HG03342 (cell line): ENCODE measurements around the gene MAD1L1.
"Not testable (repeated sequence)": the region's sequence is repeated elsewhere in the genome, so short reads cannot be mapped to it uniquely, and the experiment has no call there.

ENCODE experiments used
- ATAC-seq: cut with Tn5 transposase; IDR thresholded peaks from one replicate; pipeline ENCODE4 v1.9.1; 2021; ENCODE audit warnings: mild to moderate bottlenecking, moderate library complexity; ENCODE audit not compliant: unreplicated experiment

Gene MAD1L1

DNA sequence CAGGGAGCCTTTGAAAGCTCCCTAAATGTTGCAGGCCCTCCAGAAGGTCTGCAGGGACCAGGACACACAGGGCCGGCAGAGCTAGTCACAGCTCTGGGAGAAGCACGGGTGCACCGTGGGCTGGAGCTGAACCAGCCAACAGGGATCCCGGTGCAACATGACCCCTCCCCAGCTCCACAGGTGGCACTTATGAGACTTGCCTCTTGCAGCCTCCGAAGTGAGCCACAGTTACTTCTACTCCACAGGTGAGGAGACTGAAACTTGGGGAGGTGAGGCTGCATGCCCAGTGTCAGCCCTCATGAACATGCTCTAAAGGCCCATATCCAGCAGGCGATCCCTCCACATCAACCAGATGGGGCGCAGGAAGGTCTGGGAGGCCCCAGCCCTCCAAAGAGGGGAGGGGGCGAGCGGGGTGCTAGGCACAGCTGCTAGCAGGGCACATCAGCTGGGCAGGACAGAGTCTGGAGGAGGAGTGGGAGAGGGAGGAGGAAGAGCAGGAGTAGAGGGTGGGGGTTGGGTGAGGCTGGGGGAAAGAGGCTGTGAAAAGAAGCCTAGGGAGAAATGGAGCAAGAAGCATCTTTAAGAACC lies 338.3 kb downstream of the MAD1L1 start:
- ATAC-seq = no peak

DNA sequence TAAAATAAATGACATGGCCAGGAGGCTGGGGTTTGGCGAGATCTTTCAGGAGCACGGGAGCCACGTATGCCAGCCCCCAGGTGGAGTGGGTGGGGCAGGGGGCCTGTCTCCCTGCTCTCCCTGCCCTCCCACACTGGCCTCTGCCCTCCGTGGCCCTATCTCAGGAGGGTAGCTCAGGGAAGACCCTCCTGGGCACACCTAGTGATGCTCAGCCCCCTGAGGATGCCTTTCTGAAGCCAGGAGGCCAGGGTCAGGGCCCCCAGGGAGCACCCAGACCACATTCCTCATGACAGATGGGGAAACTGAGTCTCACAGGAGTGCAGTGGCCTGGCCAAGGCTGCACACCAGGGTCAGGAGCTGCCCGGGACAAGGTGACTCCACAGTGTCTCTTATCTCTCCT lies 339.3 kb downstream of the MAD1L1 start:
- ATAC-seq = no peak

DNA sequence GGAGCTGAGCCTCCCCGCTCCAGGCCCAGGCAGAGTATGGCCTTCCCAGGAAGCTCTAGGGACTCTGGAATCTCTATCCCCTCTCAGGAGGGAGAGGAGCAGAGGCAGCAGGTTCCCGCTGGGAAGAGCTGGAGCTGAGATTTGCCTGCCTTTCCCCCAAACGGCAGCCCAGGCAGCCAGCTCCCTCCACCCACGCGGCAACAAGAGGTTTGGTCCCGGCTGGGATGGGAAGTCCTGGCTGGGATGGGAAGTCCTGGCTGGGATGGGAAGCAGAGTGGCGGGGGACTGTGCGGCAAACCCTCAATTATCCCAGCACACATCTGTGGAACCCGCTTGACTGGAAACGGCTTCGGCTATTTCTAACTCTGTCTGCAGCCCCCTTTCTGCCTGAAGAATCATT lies 339.7 kb downstream of the MAD1L1 start:
- ATAC-seq = no peak

DNA sequence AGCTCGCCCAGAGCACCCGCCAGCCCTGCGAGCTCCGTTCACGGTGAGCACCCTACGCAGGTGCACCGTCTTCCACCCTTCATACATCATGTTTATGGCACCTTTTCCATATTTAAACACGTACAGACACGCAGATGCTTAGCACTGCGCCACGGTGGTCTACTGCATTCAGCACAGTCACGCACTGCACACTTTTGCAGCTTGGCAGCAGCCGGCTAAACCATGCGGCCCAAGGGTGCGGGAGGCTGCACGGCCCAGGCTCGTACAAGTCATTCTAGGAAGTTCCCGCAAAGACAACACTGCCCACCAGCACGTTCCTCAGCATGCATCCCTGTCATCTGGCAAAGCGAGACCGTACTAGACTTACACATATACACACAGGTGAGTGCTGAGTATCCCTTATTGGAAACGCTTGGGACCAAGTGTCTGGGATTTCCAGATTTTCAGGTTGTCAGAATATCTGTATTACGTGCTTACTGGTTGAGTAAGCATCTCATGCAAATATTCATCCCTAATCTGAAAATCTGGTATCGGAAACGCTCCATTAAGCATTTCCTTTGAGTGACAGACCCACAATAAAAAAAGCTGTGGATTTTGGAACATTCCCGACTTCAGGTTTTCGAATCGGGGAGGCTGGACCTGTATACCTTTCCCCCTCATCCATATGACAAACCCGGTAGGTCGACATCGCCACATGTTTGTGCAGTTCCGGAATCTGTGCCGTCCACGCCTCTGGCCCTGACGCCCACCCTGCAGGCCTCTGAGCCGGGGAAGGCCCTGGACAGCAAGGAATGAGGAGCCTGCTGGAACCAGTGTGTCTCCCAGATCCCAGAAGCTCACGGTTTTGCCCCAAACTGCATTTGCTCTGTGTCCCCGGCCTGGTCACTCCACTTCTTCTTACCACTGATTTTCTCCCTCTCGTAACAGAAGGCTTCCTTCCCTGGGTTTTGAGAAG lies 340.5 kb downstream of the MAD1L1 start:
- ATAC-seq = no peak

DNA sequence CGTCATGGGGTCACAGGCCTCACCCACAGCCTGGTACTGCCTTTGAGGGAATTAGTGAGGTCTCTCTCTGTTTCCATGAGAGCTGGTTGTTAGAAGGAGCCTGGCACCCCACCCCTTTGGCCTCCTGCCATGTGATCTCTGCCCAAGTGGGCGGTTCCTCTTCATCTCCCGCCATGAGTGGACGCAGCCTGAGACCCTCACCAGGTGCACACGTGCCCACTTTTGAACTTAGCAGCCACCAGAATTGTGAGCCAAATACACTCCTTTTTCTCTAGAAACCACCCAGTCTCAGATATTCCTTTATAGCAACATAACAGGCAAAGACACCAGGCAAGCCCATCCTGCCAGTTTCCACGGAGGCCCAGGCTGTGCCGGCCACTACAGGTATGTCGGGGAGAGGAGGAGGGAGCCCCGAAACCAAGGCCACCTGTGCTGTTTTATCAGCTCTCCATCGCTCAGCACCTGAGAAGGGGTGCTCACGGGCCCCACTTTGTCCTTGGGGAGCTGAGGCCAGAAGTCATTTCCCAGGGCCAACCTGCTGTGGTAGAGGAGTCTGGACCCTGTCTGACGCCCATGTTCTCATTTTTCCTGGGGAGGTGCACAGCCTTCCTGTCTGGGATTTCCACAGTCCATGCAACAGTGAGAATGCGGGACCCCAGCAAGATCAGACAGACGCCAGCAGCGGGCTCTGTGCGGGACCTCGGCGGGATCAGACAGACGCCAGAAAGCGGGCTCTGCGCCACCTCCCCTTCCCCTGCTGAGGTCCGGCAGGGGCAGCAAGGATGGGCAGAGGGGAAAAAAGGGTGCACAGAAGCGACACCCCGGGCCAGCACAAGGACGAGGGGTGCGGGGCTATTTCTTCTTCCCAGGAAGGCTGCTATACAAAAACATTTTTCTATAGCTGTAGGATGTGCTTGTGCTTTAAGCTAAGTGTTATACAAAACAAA lies 342.2 kb downstream of the MAD1L1 start:
- ATAC-seq = no peak

DNA sequence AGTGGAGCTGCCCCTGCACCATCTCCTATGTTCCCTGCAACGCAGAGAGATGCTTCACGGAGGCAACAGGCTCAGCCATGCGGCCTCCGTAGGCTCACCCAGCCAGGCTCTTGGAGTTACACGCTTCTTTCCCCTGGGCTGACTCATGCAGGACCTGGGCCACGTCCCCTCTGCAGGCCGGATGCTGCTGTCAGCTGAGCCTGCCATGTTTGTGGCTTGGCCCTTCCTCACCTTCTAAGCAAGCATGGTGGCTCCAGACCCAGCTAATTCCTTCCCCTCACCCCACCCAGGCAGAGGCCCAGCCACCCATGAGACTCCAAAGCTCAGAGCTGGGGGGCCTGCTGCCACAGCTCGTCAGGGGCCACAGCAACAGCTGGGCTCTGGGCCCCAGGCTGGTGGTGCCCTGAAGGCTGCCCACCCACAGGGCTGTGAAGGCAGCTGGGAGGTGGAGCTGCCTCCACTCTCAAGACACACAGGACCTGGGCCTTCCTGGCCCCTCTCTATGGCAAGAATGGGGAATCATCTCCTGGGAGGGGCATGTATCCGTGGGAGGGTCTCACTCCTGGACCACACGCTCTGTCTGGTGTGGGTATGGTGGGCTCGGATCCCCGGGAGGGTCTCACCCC lies 343.1 kb downstream of the MAD1L1 start:
- no peak for ATAC-seq

DNA sequence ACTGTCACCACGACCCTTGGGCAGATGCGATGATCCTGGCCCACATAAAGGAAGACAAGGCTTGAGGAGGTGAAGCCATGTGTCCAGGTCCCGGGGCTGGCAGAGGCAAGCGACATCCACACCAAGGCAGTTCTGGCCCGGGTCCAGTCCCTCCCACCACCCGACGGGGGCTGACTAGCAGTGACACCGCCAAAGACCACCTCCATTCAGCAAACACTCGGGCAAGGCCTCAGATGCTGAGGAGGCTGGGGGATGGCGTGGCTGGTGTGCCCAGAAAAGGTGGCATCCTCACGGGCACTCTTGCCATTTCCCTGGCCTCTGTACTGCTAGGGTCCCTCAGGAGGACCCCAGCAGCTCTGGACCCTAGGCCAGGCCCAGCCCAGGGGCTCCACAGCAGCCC lies 343.7 kb downstream of the MAD1L1 start:
- ATAC-seq = no peak

DNA sequence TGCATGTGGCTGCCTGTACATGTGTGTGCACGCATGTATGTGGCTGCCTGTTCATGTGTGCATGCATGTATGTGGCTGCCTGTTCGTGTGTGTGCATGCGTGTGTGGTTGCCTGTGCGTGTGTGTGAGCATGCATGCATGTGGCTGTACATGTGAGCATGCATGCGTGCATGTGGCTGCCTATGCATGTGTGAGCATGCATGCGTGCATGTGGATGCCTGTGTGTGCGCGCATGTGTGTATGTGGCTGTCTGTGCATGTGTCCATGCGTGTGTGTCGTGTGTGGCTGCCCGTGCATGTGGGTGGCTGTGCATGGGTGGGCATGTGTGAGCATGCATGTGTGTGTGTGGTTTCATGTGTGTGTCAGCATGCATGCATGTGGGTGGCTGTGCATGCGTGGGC lies 344.3 kb downstream of the MAD1L1 start:
- ATAC-seq = no peak

DNA sequence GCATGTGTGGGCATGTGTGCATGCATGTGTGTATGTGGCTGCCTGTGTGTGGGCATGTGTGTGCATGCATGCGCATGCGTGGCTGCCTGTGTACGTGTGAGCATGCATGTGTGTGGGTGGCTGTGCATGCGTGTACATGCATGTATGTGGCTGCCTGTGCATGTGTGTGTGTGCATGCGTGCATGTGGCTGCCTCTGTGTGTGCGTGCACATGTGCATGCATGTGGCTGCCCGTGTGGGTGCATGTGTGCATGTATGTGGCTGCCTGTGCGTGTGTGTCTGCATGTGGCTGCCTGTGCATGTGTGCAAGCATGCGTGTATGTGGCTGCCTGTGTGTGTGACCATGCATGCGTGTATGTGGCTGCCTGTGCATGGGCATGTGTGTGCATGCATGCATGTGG lies 345.5 kb downstream of the MAD1L1 start:
- no peak for ATAC-seq

DNA sequence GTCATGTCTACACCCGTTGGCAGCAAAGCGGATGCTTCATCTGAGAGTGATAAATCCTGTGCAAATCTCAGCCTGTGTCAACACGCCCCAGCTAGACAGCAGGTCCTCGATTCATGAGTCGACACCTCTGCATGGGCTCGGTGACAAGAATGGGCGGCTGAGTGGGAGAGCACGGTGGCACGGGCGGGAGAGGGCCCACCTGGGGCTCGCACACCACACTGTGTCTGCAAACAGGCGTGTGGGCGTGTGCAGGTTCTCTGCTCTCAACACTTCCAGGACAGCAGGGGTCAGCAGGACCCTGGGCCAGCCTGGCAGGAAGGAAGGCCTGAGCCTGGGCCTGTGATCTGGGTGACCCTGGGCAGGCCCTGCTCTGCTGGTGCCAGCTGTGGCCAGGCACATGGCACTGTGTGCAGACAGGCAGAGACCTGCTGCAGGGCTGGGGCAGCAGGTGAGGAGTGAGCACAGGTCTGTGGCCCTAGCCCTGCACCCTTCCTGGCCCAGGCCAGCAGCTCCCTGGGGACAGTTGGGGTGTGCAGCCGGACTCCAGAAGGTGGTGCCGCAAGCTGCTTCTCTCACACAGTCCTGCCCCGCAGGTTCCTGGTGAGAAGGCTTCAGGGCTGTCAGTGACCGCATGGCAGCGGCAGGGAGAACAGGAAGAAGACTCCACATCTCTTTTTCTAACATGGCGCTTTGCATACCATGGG lies 346.2 kb downstream of the MAD1L1 start:
- ATAC-seq = no peak

DNA sequence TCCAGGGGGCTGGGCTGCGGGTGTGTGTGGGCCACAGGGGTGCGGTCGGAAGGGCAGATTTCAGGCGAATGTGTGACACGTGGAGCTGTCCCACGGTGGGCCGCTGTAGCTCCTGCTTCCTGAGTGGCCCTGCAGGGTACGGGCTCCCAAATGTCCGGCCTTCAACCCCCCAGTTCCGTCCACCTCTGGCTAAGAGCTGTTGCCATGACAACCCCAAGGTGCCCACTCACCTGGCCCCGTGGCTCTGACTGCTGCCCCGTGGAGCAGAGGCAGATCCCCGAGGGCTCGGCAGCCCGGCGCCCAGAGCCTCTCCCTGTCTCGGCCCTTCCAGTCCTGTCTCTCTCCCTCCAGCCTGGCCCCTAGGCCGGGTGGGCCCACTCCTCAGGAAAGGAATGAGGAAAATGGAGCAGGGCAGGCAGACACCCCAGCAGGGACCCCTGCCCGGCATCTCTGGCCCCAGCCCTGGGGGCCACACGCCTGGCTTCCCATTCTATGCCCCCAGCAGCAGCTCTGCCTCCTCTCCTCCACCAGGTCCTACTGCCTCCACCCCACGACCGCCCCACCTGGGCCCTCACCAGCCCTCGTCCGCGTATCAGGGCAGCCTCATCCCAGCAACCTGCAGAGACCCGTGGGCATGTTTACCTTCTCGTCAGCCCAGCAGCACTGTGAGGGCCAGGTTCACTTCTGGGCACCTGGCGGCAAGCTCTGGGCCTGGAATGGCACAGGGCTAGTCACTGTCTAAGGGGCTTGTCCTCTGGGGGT lies 347.1 kb downstream of the MAD1L1 start:
- ATAC-seq = no peak

DNA sequence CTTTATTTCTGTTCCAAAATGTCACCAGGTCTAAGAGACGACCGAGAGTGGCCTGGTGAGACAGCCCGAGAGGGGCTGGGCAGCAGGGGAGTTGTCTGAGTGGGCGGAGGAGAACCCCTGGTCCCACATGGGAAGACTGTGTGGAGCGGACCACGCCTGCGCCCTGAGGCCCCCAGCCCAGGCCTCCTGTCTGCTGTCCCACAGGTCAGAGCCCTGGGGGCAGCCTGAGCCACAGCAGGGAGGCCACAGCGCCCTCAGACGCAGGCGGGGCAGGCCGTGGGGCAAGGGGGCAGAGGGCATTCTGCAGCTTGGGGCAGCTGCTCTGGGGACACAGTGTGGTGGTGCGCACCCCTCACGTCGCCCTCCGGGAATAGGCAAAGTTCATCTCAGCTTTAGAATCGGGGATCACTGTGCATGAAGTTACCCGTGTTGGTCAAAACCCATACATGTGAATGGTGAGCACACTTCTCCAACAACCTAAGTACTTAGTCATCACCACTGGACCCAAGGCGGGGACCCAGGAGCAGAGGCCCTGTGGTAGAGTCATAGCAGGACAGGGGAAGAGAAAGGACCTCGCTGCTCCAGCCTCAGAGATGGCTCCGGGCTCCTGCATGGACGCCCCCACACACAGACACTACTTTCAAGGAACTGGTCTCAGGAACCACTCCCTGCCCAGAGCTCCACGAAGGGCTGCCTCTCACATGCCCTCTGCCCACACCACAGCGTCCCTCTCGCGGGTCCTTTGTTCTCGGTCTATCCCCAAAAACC lies 348.0 kb downstream of the MAD1L1 start:
- no peak for ATAC-seq

DNA sequence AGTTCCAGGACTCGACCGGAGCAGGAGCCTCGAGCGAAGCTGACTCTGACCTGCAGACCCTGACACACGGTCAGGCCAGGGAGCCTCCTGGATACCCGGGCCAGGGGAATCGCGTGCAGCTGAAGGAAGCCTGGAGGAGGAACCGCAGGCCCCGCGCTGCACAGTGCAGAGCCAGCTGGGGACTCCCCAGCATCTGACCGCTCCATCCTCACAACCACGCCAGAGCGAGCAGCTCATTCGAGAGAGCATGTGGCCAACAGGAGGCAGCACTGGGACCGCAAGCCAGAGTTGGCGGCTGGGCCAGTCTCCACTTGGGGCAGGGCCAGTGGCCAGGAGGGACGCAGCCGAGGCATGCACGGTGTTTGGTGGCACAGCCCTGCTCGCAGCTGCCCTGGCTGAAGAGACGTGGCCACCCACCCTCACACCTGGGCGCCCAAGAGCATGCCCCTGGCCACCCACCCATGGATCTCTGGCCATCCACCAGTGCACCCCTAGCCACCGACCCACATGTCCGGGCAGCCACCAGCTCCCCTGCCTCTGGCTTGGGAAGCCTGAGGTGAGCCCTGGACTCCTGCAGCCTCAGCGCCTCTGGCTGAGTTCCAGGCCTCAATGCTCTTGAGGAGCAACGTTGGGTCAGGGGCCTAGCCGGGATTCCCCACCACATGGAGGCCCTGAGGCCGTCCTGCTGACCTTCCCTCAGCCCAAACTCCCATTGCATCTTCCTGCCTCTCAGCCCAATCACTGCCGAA lies 348.7 kb downstream of the MAD1L1 start:
- ATAC-seq = no peak

DNA sequence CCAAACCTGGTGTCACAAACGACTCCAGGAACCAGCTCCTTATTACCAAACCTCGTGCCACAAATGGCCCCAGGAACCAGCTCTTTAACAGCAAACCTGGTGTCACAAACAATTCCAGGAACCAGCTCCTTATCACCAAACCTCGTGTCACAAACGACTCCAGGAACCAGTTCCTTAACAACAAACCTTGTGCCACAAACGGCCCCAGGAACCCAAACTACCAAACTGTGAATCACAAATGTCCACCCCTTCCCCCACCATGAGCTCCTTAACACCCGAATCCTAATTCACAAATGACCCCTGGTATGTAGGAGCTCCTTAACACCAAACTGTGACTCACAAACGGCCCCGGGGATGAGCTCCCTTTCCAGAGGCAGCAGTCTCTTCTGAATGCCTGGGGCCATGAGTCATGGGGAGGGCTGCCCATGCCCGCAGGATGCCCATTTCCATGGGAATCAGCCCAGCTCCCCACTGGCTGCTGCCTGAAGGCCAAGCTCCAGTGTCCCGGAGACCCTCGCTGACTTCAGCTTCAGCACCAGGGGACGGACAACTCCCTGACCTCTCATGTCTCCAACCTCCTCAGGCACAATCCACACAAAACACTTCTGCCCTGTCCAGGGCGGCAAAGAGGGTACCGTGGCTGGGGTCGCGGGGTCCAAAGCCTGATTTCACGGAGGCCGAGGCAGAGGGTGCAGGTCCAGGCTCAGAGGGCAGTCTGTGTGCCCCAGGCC lies 349.5 kb downstream of the MAD1L1 start:
- ATAC-seq = no peak

DNA sequence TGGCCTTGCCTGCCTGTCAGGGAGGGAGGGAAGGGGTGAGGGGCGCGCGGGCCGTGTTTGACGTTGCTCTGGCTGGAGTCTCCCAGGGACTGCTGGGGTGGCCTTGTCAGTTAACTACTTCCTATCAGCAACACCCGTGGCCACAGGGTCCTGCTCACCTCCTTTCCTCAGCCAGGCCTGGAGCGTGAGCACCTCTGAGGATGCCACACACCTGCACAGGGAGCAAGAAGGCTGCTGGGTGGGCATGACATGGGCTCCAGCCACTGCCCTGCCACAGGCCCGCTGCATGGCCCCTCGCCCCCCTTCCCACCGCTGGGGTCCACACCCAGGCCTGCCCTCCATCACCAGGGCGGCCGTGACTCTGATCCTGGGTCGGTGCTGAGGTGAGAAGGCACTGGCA lies 350.3 kb downstream of the MAD1L1 start:
- no peak for ATAC-seq

DNA sequence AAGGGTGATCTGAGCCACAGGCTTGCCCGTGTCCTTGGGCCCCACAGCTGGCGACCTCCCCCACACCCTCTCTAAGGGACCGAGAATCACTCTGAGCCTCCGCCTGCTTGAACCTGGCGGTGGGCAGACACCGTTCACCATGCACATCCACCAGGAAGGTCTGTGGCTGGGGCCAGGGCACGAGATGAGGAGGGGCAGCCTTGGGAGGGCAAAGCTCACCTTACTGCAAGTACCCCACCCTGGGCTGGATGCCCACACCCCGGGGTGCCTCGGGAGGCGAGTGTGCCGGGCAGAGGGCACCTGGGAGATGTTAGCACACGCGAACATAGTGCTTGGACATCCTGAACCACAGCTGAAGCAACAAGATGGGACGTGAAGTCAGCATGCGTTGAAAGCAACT lies 350.8 kb downstream of the MAD1L1 start:
- no peak for ATAC-seq

DNA sequence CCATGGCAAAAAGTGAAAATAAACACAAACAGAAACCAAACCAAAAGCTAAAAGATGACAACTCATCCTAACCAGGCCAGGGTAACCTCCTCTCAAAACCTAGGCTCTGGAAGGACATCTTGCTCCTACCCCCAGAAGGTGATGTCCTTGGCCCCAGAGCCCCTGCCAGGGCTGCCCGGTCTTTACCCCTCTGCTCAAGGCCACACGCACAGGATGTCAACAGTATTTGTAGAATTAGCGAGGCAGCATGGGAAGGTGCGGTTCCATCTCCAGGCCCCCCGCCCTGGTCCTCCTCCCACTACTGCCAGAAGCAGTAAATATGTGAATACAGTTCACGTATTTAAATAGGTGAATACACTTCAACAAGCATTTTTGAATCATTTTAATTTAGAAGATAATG lies 356.1 kb downstream of the MAD1L1 start:
- not testable (repeated sequence) for ATAC-seq
